GM21723 (cell line): Measurements from ENCODE around the gene B3GLCT.

Experiments used
- ATAC-seq: cut with Tn5 transposase; IDR thresholded peaks from one replicate; pipeline ENCODE4 v1.9.1; 2021; ENCODE audit warnings: mild to moderate bottlenecking, moderate library complexity; ENCODE audit not compliant: unreplicated experiment

Gene B3GLCT

DNA sequence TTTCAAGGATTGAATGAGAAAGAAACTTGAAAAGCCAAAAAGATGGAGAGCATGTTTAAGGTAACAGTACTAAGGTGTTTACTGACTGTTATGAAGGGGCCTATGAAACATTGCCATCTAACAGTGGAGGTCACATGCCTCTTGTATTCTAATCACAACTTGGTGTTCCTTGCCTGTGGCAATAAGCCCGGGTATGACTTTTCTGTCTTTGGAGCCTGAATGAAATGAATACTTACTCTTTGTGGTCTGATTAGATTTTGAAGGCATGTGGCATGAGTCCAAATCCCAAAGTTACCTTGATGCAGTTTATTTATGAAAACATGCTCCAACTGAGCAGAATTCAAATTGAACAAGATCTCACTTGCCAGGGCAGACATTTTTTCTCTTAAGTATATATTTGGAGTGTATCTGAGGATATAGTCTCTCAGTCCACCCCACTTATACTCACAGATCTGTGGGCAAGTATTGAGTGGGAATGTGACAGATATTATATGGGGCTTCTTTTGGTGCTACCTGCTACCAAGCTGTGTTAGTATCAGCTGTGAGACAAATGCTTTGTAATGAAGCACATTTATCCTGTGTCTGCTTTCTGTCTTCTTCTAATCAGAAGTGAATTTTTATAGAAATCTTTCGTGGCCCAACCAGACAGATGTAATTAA lies 67.5 kb downstream of the B3GLCT start:
- ATAC-seq, result no peak

GRCh38 chr13:31274390-31274789 lies 74.6 kb downstream of the B3GLCT start:
- ATAC-seq, result no peak

GRCh38 chr13:31276421-31276820 lies 76.6 kb downstream of the B3GLCT start:
- ATAC-seq, result no peak

- no peak for ATAC-seq
Measured at GRCh38 chr13:31278869-31279268, 79.1 kb downstream of the B3GLCT start.

DNA sequence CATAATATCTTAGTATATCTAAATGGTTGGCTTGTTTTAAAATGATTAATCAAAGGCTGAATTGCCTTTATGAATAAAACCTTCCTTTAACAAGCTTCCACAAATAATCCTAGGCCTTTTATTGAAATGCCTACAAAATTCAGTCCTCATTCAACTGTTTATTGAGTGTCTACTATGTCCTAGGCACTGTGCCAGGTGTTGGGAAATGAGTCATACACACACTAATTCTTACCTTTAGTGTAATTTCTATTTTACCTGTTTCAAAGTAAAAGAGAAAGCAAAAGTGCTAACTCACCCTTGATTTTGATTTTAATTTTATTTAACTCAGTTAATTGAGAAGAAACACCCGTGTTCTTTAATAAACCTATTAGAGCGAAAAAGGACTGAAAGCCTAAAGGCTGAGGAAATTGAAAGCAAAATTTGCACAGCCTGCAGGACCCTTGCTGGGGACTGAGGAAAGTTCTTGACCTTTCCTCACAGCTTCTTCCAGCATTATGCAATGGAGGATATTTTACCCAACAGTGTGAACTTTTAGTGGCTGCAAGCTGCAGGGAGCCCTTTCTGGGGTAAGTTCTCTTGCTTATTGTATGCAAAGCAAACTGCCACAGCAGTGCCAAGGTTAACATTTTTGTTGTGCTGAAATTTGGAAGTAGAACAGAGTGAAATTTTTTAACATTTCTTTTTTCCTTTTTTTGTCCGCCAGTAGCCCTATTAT lies 83.1 kb downstream of the B3GLCT start:
- ATAC-seq, result no peak

- no peak for ATAC-seq
Measured at GRCh38 chr13:31286930-31287329, 87.2 kb downstream of the B3GLCT start.

GRCh38 chr13:31301119-31301518 lies 101.3 kb downstream of the B3GLCT start:
- ATAC-seq, result no peak

- ATAC-seq, result no peak
Measured at GRCh38 chr13:31310356-31310755, 110.6 kb downstream of the B3GLCT start.

DNA sequence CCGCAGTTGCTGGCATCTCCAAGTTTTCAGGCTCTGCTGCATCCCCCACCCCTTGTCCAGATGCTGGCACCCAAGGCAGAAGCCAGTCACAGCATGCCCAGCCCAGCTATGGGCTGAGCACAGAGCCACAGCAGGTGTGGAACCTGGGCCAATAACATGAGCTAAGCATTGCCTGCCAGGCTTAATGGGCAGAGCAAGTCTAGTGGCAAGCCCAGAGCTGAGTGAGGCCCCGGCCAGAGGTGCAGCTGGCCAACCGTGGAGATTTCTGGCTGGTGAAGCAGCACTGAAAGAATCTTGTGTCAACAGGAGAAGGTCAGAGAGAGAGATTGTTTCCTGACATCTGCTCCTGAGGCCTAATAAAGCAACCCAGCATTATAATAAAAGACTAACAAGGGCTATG lies 111.0 kb downstream of the B3GLCT start:
- no peak for ATAC-seq

DNA sequence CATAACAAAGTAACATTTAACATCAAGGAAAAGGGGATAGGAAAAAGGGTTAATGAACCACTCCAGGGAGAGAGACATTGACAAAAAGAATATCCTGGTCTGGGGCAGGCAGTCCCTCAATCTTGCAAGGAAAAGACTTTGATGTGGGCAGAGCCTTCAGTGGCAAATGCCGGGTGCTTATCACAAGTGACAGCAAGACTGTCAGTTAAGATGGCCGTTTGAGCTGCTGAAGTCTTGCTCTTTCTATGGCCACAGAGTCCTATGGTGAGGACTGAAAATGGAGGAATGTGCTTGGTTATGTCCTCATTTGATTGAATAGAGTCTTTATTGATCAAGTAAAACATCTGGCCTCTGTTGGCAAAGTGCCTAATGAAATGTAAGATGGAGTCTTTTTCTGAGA lies 112.1 kb downstream of the B3GLCT start:
- ATAC-seq, result no peak

DNA sequence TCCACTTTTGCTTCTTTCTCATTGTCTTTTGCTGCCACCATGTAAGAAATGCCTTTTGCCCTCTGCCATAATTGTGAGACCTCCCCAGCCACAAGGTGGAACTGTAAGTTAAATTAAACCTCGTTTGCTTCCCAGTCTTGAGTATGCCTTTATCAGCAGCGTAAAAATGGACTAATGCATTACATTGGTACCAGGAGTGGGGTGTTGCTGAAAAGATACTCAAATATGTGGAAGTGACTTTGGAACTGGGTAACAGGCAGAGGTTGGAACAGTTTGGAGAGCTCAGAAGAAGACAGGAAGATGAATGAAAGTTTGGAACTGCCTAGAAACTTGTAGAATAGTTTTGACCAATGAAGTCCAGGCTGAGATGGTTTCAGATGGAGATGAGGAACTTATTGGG lies 115.2 kb downstream of the B3GLCT start:
- no peak for ATAC-seq

GRCh38 chr13:31320946-31321345 lies 121.2 kb downstream of the B3GLCT start:
- ATAC-seq, result no peak

DNA sequence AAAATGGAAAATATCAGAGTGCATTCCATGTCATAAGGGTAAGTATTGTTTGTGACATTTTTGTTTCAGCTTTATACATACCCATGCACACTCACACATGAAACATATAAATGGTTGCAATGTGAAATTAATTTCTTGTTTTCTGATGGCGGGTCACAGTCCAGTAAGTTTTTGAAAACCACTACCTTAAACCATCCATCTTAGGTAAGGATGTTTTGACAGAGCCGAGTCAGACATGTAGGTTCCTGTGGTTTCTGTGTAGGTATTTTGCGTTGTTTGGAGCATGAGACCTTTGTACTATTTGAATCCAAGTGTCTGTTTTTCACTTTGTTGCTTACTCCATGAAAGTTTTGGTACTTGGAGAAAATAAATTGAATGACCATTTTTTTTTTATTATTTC lies 121.7 kb downstream of the B3GLCT start:
- no peak for ATAC-seq

GRCh38 chr13:31322026-31322425 lies 122.3 kb downstream of the B3GLCT start:
- no peak for ATAC-seq

- ATAC-seq, result no peak
Measured at GRCh38 chr13:31322702-31323405, 123.1 kb downstream of the B3GLCT start.

GRCh38 chr13:31327182-31327860 lies 127.5 kb downstream of the B3GLCT start:
- ATAC-seq, result no peak

DNA sequence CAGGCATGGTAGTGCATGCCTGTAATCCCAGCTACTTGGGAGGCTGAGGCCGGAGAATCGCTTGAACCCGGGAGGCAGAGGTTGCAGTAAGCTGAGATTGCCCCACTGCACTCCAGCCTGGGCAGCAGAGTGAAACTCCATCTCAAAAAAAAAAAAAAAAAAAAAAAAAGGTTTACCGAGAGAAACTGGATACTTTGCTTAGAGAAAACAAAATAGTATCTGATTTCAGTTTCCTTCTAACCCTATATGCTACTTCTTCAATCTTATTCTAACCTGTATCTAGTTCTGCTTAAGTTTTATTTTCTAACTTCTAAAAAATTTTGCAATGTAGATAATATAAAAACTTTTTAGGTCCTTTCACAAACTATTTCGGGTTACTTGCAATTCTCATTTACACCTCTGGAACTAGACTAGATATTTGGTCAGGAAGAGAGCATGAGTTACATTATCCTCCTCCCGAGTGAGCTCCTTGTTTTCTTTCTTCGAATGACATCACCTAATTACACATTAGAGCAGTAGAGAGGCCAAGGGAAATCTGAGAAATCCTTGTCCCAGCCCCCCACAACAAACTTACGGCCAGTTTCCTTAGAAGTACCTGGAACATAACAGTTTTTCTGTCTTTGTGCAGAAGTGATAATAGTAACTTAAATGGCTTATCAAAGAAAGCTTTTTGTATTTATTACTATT lies 128.9 kb downstream of the B3GLCT start:
- no peak for ATAC-seq

DNA sequence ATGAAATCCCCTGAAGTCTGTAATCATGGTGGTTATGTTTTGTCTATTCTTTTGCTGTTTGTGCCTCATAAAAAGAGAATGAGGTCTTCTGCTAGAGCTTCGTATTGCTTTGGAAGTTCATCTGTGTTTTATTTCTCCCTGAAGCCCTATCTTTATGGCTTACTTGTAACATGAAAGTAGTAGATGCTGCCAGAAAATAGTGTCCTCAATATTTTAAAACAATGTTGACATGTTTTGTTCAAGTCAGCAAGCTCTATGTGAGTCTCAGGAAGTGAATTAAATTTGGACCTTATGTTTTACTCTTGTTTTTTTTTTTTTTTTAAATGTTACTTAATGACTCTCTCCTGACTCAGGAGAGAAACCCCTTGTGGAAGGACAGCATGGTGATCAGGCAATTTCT lies 130.5 kb downstream of the B3GLCT start:
- ATAC-seq, result no peak

GRCh38 chr13:31331068-31331467 lies 131.3 kb downstream of the B3GLCT start:
- no peak for ATAC-seq

DNA sequence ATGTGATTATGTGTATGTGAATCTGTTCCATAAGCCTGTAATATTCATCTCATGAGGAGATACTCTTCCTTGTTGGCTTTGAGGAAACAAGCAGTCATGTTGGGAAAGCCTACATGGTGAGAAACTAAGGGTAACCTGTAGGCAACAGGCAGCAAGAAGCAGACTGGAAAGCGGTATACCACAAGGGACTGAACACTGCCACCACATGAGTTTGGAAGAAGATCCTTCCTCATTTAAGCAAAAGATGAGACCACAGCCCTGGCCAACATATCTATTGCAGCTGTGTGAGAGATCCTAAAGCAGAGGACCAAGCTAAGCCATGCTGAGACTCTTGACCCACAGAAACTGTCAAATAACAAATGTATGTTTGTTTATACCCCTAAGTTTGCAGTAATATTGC lies 134.8 kb downstream of the B3GLCT start:
- ATAC-seq, result no peak

- ATAC-seq, result no peak
Measured at GRCh38 chr13:31334994-31335557, 135.3 kb downstream of the B3GLCT start.
